ENCODE data around the gene FAM117A.
"Not testable (repeated sequence)": the region's sequence is repeated elsewhere in the genome, so short reads cannot be mapped to it uniquely, and the experiment has no call there.

FAM117A gene

GRCh38 chr17:49730078-49730784 lies 33.7 kb downstream of the FAM117A start:
- no peak for DNase-seq (ENCODE audit: low read depth)

GRCh38 chr17:49729069-49729468 lies 34.9 kb downstream of the FAM117A start:
- no peak for TF ChIP-seq CTCF (IDR thresholded peaks at IDR 0.05; ENCODE audit: insufficient read depth, low read depth, low read length, missing control alignments)
- H3K4me3 ChIP-seq (ENCODE audit: low read length), result no peak overlapping the region
- DNase-seq (ENCODE audit: low read depth), result no peak

More at GRCh38 chr17:49730078-49730784, 33.7 kb downstream of the FAM117A start:
- no peak for TF ChIP-seq CTCF (IDR thresholded peaks at IDR 0.05; ENCODE audit: insufficient read depth, low read depth, low read length, missing control alignments)
- H3K4me3 ChIP-seq (ENCODE audit: low read length), result no peak overlapping the region

- no peak for TF ChIP-seq CTCF (IDR thresholded peaks at IDR 0.05; ENCODE audit: insufficient read depth, low read depth, low read length, missing control alignments)
- no peak for DNase-seq (ENCODE audit: low read depth)
Observed at GRCh38 chr17:49728425-49728824, 35.5 kb downstream of the FAM117A start.

GRCh38 chr17:49727380-49727779 lies 36.6 kb downstream of the FAM117A start:
- DNase-seq (ENCODE audit: low read depth), result no peak
- no peak for TF ChIP-seq CTCF (IDR thresholded peaks at IDR 0.05; ENCODE audit: insufficient read depth, low read depth, low read length, missing control alignments)
- no peak overlapping the region for H3K4me3 ChIP-seq (ENCODE audit: low read length)

More at GRCh38 chr17:49728425-49728824, 35.5 kb downstream of the FAM117A start:
- H3K4me3 ChIP-seq (ENCODE audit: low read length), result no peak overlapping the region

- DNase-seq (ENCODE audit: low read depth), result no peak
- TF ChIP-seq CTCF (IDR thresholded peaks at IDR 0.05; ENCODE audit: insufficient read depth, low read depth, low read length, missing control alignments), result no peak
- no peak overlapping the region for H3K4me3 ChIP-seq (ENCODE audit: low read length)
Observed at GRCh38 chr17:49725452-49726130, 38.3 kb downstream of the FAM117A start.

GRCh38 chr17:49724552-49724951 lies 39.4 kb downstream of the FAM117A start:
- H3K4me3 ChIP-seq (ENCODE audit: low read length); DNase-seq (ENCODE audit: low read depth): not testable (repeated sequence)

- no peak for TF ChIP-seq CTCF (IDR thresholded peaks at IDR 0.05; ENCODE audit: insufficient read depth, low read depth, low read length, missing control alignments)
- no peak overlapping the region for H3K4me3 ChIP-seq (ENCODE audit: low read length)
- no peak for DNase-seq (ENCODE audit: low read depth)
Observed at GRCh38 chr17:49723423-49723822, 40.5 kb downstream of the FAM117A start.
